Hematopoietic multipotent progenitor cell treated with erythropoietin and hydrocortisone succinate and interleukin-3 and kit ligand, for 6 days (in vitro differentiated cells): Measurements from ENCODE around the gene POLR3B.
"Not testable (repeated sequence)": the region's sequence is repeated elsewhere in the genome, so short reads cannot be mapped to it uniquely, and the experiment has no call there.

Source experiments
- DNase-seq: peaks from one replicate; pipeline ENCODE4 v3.0.0-alpha.2; 2015

Gene POLR3B

GRCh38 chr12:106343214-106343528, 14.4 kb upstream of the POLR3B start:
- DNase-seq: no peak

DNA sequence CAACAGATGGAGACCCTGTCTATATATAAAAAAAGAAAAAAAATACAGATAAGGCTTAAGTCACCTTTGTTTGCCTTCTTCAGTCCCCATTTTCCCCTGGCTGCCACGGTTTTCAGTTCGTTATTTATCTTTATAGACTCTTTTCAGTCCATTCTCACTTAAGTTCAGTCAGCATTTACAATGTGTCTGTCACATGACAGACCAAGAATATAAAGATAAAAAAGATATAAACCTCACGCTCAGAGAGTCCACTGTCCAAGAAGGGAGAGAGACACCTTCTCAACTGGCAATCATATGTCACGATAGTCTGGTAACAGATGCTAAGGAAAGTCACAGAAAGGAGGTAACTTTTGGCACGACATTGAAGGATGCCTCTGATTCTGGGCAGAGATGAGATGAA, 13.4 kb upstream of the POLR3B start:
- DNase-seq: no peak

- DNase-seq: peak; percentile 58
Measured at GRCh38 chr12:106345746-106346145, 11.8 kb upstream of the POLR3B start.

GRCh38 chr12:106348411-106348810, 9.1 kb upstream of the POLR3B start:
- no peak for DNase-seq

DNA sequence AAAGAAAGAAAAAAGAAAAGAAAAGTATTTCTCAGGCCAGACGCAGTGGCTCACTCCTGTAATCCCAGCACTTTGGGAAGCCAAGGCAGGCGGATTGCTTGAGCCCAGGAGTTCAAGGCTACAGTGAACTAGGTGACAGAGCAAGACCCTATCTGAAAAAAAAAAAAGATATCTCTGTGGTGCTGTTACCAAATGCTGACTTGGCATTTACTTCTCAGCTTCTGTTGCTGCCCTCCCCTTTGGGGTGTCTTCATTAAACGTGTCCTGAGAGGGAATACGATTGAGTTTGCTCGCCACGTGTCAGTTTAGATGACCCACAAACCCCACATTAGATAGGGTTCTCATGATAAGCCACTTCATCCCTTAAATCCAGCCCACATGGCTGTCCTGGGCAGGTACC, 4.4 kb upstream of the POLR3B start:
- no peak for DNase-seq

DNA sequence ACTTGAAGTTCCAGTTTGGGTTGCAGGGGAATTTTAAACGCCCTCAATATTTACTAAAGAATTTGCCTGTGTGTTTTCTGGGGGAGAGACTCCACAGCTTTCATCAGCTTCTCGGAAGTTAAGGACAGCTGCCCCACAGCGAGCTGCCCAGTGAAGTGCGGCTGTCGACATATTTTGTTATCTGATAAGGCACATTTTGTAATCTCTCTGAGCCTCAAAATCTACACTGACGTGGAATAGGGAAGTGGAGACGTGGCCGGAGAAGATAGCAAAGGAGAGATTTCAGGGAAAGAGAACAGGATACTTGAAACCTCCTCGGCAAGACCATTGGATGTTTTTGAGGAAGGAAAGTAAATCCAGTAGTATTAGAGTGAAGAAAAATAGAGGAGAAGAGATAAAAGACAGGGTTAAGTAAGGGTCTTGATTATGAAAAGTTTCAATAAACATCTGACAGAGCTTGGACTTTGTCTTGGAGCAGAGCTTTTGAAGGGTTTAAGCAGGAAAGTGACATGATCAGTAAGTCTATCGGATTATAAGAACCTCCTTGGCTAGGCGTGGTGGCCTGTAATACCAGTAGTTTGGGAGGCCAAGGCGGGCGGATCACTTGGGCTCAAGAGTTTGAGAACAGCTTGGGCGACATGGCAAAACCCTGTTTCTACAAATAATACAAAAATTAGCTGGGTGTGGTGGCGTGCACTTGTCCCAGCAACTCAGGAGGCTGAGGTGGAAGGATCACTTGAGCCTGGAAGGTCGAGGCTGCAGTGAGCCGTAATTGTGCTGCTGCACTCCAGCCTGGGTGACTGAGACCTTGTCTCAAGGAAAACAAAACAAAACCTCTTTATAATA, 1.1 kb downstream of the POLR3B start:
- peak; percentile 88 for DNase-seq

- no peak for DNase-seq
Measured at GRCh38 chr12:106359646-106360399, 2.3 kb downstream of the POLR3B start.

GRCh38 chr12:106360400-106360994, 2.9 kb downstream of the POLR3B start:
- DNase-seq: no peak

- no peak for DNase-seq
Measured at GRCh38 chr12:106362971-106363370, 5.4 kb downstream of the POLR3B start.

GRCh38 chr12:106364261-106364660, 6.7 kb downstream of the POLR3B start:
- no peak for DNase-seq

DNA sequence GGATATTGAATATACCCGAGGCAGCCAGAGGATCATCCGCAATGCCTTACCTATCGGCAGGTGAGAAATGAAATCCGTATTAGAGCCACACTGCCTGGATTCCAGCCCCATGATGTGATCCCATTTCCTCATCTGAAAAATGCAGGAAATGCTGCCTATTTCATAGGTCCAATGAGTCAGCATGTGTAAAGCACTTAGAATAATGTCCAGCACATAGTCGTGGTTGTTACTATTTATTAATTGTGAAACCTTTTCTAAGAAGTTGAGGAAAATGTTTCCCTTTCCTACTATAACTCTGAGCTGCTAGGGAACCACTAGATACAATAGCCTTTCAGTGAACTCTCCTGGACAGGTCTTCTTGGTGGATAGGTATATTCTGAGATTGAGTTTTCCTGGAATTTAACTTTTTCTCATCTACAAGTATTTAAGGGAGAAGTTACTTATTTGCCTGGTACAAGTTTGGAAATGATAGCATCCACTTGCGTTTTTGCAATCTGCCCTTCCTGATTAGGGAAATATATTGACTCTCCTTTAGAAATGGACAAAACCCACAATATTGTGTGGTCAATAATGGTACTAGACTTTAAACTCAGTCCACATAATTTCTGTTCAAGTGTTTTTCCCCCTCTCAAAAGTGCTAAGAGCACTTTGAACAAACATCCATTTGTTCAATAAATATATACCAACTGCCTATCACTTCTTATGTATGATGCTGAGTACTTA, 12.2 kb downstream of the POLR3B start:
- DNase-seq: no peak

- DNase-seq: peak; percentile 32
Measured at GRCh38 chr12:106378788-106379187, 21.2 kb downstream of the POLR3B start.

GRCh38 chr12:106380954-106381353, 23.4 kb downstream of the POLR3B start:
- DNase-seq: no peak

GRCh38 chr12:106381866-106382265, 24.3 kb downstream of the POLR3B start:
- DNase-seq: not testable (repeated sequence)

DNA sequence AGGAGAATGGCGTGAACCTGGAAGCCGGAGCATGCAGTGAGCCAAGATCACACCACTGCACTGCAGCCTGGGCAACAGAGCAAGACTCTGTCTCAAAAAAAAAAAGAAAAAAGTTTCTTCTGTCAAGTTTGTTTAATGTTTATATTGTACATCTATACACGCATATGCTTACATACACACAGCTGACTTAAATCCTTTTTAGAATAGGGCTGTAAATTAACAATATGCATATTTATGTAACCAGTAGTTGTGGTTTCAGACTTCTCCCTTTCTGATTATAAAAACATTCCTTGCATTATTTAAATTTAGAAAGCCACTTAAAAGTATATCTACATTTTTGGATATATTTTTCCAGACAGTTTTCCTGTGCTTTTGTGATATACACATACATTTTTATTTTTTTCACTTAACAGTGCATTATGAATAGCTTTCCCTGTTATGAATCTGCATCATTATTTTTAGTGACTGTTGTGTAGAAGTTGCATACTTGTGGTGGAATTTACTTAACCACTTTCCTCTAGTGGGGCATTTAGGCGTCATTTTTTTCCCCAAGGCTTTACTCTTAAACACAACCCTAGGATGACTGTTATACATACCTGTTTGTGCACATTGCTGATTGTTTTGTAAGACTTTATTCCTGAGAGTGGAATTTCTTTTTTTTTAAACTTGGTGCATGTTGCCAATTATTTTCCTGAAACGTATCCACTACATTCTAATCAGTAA, 29.4 kb downstream of the POLR3B start:
- no peak for DNase-seq

GRCh38 chr12:106387848-106388377, 30.4 kb downstream of the POLR3B start:
- DNase-seq: no peak

- no peak for DNase-seq
Measured at GRCh38 chr12:106389151-106389550, 31.6 kb downstream of the POLR3B start.

DNA sequence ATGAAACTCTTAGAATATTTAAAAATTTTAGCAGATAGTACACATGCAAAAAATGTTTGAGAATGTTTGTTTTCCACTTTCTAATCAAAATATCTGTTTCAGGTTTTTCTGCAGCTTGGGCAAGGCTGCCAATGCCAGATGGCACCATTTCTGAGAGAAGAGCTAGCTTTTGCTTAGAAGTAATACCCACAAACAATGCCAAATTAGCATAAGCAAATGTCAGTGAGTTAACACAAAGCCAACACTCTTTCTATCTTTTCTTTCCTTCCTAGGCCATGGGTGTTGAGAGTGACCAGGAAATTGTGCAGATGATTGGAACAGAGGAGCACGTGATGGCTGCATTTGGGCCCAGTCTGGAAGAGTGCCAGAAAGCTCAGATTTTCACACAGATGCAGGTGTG, 35.2 kb downstream of the POLR3B start:
- DNase-seq: no peak

DNA sequence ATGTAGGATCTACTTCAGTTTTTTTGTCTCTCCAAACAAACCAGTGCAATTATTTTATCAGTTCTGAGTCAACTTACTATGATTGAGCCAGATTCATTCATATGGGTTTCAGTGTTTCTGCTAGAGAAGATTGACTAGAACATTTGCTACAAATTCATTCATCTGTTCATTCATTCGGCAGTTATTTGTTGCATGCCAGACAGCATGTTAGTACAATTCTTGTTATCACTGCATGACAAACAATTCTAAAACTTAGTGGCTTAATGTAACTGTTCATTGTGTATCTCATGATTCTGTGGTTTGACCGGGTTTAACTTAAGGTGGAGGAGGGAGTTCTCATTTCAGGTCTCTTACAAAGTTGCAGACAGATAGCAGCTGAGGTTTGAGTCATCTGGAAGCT, 52.3 kb downstream of the POLR3B start:
- DNase-seq: no peak

GRCh38 chr12:106412563-106412962, 55.0 kb downstream of the POLR3B start:
- no peak for DNase-seq

GRCh38 chr12:106415134-106415533, 57.6 kb downstream of the POLR3B start:
- no peak for DNase-seq

DNA sequence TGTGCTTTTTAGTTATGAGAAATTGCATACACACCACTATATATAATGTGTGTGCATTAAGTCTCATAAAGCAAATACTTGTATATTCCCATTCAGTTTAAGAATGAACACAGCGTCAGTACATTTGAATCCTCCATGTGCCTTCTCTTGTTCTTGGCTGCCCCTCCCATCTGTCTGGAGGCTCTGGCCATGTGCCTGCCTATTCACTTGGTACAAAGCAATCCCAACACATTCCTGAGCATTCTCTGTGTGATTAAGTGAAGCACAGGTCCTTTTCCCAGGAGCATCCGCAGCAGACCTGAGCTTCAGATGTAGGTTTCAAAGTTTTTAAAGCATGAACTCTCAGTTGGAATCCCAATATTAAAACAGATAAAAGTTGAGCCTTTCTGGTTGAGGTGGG, 58.7 kb downstream of the POLR3B start:
- no peak for DNase-seq
